Activated CD4-positive, alpha-beta T cell treated with anti-CD3 and anti-CD28 coated beads, Interleukin-2, Interleukin-4, amounts not matched to agents 100 ng/mL and 50 ng/mL, durations not matched to agents 16 hours and 8 hours (primary cell): Measurements from ENCODE around the gene EPG5.

Experiments
- DNase-seq: peaks from one replicate; pipeline ENCODE4 v3.0.0-alpha.2; 2020; ENCODE audit warnings: low spot score

EPG5 gene

GRCh38 chr18:45802814-45803492 lies 164.2 kb downstream of the EPG5 start:
- DNase-seq, result peak; percentile 24

GRCh38 chr18:45801416-45802004 lies 165.6 kb downstream of the EPG5 start:
- no peak for DNase-seq
